ENCODE measurements around the gene RIOX2. TPM values are rescaled to one million over a fixed set of nuclear protein-coding genes. Genes with fewer than 3 reads are reported as not detected.

Gene RIOX2
- total and polyA plus RNA-seq, 2 of the 8 experiments (the other 6 are each of a cell fraction or from before 2014, with no cell fraction given) = 3.8 to 16.4 TPM

DNA sequence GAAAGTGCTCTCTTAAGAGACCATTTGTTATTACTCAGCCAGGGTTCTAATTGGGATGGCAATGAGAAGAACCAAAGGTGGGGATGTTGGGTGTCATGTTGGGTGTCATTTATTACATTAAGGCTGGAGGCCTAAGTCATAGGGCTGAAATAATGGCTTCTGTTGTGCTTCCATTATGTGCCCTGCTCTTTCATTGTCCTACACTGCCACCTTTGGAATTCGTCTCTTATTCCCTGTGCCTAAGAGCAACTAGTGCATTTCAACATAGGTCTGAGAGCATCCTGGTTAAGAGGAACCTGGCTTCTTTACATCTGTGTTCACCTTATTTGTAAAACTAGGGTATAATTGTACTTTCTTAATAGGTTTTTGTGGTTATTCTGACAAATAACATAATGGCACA, 32.2 kb downstream of the RIOX2 start:
- Histone ChIP-seq H3K79me2 (ENCODE audit: control insufficient read depth in 1 of 2, insufficient read depth in 2 of 2, low read length in 2 of 2) (no peaks in the 10 kb centered on the region), H4K8ac (ENCODE audit: extremely low read depth, insufficient read depth, low read length) (no peak overlapping the region), H2AFZ (ENCODE audit: low read length) (no peak overlapping the region), H3K27ac (ENCODE audit: low read depth, low read length) (no peak overlapping the region), H3K56ac (replicated peaks; ENCODE audit: insufficient read length, low read depth, low read length) (no peak overlapping the region), H3K23me2 (ENCODE audit: low read depth, low read length) (no peaks in the 10 kb centered on the region; the same call in 1 of the 2 replicates), H4K5ac (ENCODE audit: insufficient read length, low read depth, low read length) (no peak overlapping the region), H3K4me2 (ENCODE audit: insufficient read depth in 1 of 2, low read depth in 2 of 2, low read length in 2 of 2) (no peak overlapping the region), H2AK5ac (ENCODE audit: low read depth, low read length) (no peak overlapping the region), H3K79me1 (ENCODE audit: low read depth, low read length) (no peaks in the 10 kb centered on the region), H3K27me3 (replicated peaks in 1 of 4; ENCODE audit: control insufficient read depth in 3 of 4, extremely low read depth in 1 of 4, insufficient read depth in 3 of 4, low read length in 3 of 4) (no peaks in the 10 kb centered on the region), H2BK5ac (ENCODE audit: low read depth, low read length) (no peak overlapping the region), H3K4me3 (ENCODE audit: extremely low read depth in 1 of 4, insufficient read depth in 2 of 4, low read depth in 3 of 4, low read length in 4 of 4) (no peak overlapping the region), H3K4me1 (replicated peaks in 1 of 4; ENCODE audit: control insufficient read depth in 3 of 4, insufficient read depth in 4 of 4, low read length in 3 of 4) (no peaks in the 10 kb centered on the region), H4K20me1 (replicated peaks in 1 of 2; ENCODE audit: control insufficient read depth in 1 of 2, insufficient read depth in 2 of 2, low read length in 2 of 2) (no peaks in the 10 kb centered on the region), H2BK15ac (ENCODE audit: low read length) (no peak overlapping the region), H4K91ac (replicated peaks; ENCODE audit: insufficient read length, low read length) (no peak overlapping the region), H3K4ac (replicated peaks; ENCODE audit: insufficient read length, low read depth, low read length) (no peak overlapping the region), H3K36me3 (ENCODE audit: control insufficient read depth in 2 of 4, insufficient read depth in 4 of 4, low read length in 3 of 4) (peaks cover 0 to 19% (median 4%) of the 10 kb centered on the region in 4 experiments; a peak in 5 of 8 replicates), H3K18ac (ENCODE audit: extremely low read depth, low read length) (no peak overlapping the region), H2BK120ac (replicated peaks; ENCODE audit: low read depth, low read length) (no peak overlapping the region), H3K9ac (replicated peaks in 1 of 4; ENCODE audit: extremely low read depth in 1 of 4, low read depth in 3 of 4, low read length in 3 of 4) (no peak overlapping the region), H2BK12ac (ENCODE audit: low read depth, low read length) (no peak overlapping the region), H2BK20ac (ENCODE audit: low read length) (no peak overlapping the region), H3K23ac (ENCODE audit: insufficient read length) (no peak overlapping the region), H3K9me3 (ENCODE audit: insufficient read depth in 2 of 2, low read depth in 1 of 2, low read length in 1 of 2) (no peaks in the 10 kb centered on the region), H3K14ac (ENCODE audit: insufficient read length) (no peak overlapping the region)
- no peak for FAIRE-seq
- CTCF ChIA-PET (ENCODE audit: partially characterized antibody) = interaction anchor here (1.2 to 4.2 kb wide), 6 partner anchors 75 to 148 kb away, joined by 4 to 27 read pairs (median 5); partner anchors contain the start of gene CRYBG3
- 73% methylated on average over 1 of the region's 1 CpG; no CpG with 5 or more reads in 1 of the 2 experiments for WGBS, 2 experiments (ENCODE audit: extremely low coverage in 1 of 2, insufficient coverage in 1 of 2, insufficient read length in 1 of 2, insufficient replicate concordance in 2 of 2, low coverage in 1 of 2, low lambda C conversion rate in 2 of 2, missing lambda C conversion rate in 1 of 2)
- POLR2A ChIA-PET (ENCODE audit: partially characterized antibody) = no interaction called here
- DNase-seq (ENCODE audit: low read depth in 1 of 2, low spot score in 2 of 2) = no peak
- TF ChIP-seq YY1 (IDR thresholded peaks at IDR 0.05; ENCODE audit: low read depth, low read length) = peak; percentile 34; the same call in 1 of the 2 replicates
- TF ChIP-seq EZH2 (IDR thresholded peaks at IDR 0.05; ENCODE audit: low read depth, low read length, severe bottlenecking) = no peak
- peak; percentile 70 to 75 for TF ChIP-seq RAD21 (IDR thresholded peaks at IDR 0.05 in 1 of 2, conservative IDR thresholded peaks at IDR 0.05 in 1 of 2; ENCODE audit: low read depth in 2 of 2, low read length in 2 of 2)
- no peak for TF ChIP-seq GTF2F1 (IDR thresholded peaks at IDR 0.05; ENCODE audit: borderline replicate concordance, low read depth, low read length)
- no peak for TF ChIP-seq KDM5A (IDR thresholded peaks at IDR 0.05; ENCODE audit: low read length)
- TF ChIP-seq, protein P1, sequence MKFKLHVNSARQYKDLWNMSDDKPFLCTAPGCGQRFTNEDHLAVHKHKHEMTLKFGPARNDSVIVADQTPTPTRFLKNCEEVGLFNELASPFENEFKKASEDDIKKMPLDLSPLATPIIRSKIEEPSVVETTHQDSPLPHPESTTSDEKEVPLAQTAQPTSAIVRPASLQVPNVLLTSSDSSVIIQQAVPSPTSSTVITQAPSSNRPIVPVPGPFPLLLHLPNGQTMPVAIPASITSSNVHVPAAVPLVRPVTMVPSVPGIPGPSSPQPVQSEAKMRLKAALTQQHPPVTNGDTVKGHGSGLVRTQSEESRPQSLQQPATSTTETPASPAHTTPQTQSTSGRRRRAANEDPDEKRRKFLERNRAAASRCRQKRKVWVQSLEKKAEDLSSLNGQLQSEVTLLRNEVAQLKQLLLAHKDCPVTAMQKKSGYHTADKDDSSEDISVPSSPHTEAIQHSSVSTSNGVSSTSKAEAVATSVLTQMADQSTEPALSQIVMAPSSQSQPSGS (IDR thresholded peaks at IDR 0.05; ENCODE audit: low read length) = no peak
- TF ChIP-seq TBP (IDR thresholded peaks at IDR 0.05; ENCODE audit: low read depth, low read length) = no peak
- no peak for TF ChIP-seq GABPA (IDR thresholded peaks at IDR 0.05; ENCODE audit: borderline replicate concordance, insufficient read depth, low read length)
- no peak for TF ChIP-seq EGR1 (IDR thresholded peaks at IDR 0.05; ENCODE audit: borderline replicate concordance, low read depth, low read length)
- TF ChIP-seq, protein P2, sequence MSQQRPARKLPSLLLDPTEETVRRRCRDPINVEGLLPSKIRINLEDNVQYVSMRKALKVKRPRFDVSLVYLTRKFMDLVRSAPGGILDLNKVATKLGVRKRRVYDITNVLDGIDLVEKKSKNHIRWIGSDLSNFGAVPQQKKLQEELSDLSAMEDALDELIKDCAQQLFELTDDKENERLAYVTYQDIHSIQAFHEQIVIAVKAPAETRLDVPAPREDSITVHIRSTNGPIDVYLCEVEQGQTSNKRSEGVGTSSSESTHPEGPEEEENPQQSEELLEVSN (IDR thresholded peaks at IDR 0.05) = no peak
